GM21576 (cell line): Measurements from ENCODE around the gene PAX9.
A peak's percentile ranks its signal among the peaks of the same experiment; 100 is the strongest.

Source experiments
- ATAC-seq: cut with Tn5 transposase; IDR thresholded peaks from one replicate; pipeline ENCODE4 v1.9.1; 2021; ENCODE audit warnings: mild to moderate bottlenecking, moderate library complexity; ENCODE audit not compliant: unreplicated experiment

Gene PAX9

DNA sequence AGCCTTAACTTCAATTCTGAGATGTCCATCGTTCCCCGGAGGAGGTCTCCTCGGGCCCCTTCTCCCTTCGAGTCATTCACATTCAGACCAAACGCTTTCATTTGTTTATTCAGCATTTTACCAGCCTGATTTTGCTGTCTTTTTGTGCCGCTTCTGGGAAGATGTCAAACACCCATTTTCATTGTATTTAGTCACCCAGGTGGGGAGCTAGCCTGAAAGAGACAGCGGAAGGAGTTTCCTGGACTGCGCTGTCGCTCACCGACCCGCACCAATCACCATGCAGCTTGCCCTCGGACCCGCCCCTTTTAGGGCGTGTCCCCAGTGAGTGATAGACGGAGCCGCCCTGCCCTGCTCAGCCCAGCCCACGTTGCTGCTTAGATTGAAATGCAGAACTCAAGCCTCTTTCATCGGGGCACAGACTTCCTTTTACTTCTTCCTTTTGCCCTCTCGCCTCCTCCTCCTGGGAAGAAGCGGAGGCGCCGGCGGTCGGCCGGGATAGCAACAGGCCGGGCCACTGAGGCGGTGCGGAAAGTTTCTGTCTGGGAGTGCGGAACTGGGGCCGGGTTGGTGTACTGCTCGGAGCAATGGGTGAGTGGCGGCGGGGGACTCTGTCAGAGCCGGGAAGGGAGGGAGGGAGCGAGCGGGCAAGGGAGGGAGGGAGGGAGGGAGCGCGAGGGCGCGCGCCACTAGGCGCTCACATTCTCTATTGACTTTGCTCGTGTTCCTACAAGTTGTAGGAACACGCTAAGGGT, at the start of gene PAX9:
Gene PAX9, plus strand, starts transcription at position 355 of the 752 bp plus-strand sequence. Its CDS starts 230 bp downstream, at position 585.
- ATAC-seq, result peak; percentile 66

DNA sequence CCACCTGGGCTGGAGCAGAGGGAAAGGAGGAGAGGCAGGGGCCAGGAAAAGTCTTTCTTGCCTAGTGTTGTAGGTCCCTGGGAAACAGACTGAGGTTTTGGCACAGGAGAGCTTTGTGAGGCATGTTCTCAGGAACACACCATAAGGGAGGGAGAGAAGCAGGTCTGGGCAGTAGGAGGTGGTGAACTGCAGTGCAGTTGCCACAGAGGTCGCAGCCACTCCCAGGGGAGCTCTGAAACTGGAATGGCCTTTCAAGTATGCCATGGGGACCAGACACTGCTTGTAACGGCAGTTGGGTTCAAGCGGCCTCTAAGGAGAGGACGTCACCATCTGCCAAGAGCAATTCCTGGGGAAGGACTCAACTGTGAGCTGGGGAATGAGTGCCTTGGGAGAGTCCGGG, 43.8 kb upstream of the PAX9 start:
- ATAC-seq, result no peak

DNA sequence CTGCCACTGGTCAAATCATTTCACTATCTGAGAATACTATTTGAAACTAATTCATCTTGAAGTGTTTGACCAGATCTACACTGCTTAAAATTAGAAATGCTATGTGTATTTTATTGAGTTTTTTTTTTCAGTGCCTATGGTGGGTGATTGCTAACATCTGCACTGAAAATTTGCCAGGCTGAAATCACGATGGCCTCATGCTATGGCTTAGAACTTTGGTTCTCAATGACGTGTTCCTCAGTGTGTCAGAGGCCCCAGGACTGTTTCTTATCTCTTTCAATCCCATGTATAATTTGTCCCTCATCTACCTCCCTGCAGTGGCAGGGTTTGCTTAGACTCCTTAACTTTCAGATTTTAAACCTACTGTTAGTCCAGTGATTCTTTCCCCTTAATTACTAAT, 43.0 kb upstream of the PAX9 start:
- ATAC-seq, result no peak

DNA sequence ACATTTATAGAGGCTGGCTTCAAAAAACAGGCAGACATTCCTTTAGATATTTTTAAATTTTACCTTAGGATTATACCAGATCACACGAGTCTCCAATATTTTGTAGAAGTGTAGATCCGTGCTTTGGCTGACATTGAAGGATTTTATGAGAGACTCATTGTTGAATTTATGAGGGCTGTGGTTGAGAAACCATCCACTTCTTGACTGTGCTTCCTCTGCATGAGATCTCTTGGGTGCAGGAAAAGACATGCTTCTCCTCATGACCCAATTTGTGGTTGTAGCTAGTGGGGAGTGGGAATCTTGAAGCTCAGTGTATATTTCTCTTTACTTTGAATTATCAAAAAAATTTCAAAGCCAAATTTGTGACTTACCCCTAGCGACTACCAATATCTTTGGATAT, 42.5 kb upstream of the PAX9 start:
- no peak for ATAC-seq

DNA sequence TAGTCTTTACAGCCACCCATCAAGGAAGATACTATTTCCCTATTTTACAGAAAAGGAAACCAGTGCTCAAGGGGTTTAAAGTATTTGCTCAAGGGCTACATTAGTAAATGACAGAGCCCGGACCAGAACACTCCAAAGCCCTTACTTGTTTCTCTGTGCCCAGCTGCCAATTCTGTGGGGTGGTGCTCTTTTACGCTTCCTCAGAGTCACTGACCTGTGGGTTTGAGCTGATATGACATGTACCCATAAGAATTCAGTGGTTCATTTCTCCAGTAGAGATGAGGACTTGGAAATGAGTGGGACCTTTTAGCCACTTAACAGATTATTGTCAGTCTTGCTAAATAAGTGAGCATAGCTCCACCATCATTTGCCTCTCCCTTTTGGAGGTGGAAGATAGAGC, 41.8 kb upstream of the PAX9 start:
- no peak for ATAC-seq

DNA sequence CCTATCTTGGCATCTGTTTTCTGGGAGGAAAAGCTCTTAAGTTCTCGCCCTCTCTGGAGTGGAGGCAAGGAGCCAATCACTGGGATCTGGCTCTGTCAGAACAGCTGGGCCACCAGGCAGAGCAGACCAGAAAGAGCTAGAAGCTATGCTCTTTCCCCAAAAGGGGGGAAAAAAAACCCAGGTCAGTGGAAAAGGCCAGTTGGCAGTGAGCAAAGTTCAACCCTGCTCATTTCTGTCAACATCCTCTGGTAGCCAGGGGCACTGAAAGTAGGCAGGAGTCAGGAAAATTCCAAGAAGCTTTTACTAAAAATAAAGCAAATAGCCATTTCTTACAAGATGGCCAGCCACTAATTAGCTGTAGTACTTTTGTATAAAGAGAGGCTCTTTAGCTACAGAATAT, 36.6 kb upstream of the PAX9 start:
- no peak for ATAC-seq

DNA sequence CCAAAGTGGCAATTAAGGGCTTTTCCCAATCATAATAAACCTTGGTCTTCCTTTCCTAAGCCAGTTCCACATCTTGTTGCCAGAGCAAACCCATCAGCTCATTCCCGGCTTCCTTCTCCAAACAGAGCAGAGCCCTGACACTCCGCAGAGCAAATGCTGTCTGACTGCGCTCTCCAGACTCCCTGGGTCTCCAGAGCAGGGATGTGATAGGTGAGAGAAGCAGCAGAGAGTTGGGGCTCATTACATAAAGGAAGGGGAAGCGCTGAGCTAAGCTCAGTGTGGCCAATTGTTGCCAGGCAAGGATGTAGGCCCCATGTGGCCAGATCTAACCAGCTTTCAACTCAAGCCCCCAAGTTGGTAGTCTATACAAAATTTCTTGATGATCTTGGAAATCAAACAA, 36.2 kb upstream of the PAX9 start:
- ATAC-seq, result no peak

DNA sequence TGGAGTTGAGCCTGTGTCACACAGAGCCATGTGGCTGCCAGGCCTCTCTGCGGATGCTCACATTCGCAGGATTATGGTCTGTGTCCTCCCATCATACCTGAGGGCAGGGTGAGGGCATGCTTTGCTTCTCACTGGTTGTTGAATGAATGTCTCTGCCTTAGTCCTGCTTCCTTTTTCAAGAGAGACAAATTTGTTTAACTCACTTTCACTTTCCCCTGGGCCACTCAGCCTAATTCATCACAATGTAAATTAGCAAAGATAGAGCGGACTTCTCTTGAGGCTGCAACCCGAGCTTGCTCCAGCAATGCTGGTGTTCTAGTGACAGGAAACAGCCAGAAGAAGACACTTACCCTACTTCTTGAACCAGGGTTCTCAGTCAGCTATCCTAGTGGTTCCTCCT, 35.5 kb upstream of the PAX9 start:
- no peak for ATAC-seq

DNA sequence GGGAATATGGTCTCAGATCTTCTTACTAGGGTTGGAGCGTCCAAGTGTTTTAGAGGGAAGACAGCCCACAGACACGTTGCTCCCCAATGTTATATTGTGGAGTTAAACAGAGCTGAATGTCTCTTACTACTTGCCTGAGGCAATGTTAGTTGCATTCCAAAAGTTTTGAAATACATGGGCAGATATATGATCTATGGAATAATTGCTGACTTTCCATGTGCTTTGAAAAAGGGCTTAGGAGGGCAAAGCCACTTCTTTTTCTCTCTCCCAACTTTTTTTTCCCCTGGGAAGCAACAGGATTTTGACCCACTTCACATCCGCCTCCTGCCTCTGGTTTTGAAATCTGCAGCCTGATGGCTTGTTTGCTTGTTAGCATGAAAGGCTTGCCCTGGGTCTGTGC, 33.7 kb upstream of the PAX9 start:
- ATAC-seq, result no peak

DNA sequence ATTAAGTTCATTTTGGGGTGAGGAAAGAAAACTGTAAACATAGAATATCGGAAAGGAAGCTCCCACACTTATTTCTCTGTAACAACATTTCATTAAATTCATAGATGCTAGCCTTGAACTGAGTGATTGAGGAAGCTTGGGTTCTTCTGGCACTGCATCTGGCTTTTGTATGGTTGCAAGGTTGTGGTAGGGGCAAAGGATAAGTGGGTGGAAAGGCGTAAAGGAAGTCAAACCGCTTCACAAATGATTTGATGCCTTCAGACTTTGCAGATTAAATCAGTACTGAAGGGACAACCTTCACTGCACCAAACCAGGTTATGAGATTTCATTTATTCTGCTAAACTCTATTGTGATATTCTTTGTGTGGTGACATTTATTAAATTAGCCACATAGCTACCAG, 28.1 kb upstream of the PAX9 start:
- ATAC-seq, result no peak

DNA sequence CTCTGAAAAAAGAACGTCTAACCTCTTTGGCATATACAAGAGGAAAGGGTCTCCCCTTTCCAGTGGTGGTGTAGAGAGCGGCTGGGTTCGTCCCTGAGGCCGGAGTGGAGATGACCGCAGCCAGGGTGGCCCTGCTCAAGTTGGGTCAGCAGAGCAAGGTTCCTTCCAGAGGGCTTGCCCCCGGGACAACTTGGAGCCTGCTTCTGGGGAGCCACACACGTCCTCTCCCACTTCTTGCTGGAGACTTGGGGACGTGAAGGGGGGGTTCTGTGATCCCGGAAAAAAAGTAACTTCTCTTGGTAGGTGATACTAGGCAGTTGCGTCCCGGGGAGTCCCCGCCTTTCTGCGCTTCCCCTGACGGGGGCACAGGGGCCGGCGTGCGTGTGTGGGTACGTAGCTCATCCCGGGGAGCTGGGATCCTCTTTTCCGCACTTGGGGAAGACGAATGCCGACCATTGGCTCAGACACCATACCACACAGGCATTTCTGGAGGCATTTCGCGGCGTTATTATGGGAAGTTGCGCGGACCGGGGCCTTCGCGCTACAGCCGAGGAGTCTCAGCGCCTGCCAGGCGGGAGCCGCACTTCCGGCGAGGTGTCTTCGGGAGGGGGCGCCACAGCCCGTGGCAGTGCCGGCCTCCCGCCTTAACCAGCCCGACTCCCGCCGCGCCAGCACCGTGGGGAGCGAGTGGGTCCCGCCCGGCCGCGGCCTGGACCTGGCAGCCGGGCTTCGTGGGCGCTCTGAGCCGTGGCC, 14.8 kb upstream of the PAX9 start:
- no peak for ATAC-seq

DNA sequence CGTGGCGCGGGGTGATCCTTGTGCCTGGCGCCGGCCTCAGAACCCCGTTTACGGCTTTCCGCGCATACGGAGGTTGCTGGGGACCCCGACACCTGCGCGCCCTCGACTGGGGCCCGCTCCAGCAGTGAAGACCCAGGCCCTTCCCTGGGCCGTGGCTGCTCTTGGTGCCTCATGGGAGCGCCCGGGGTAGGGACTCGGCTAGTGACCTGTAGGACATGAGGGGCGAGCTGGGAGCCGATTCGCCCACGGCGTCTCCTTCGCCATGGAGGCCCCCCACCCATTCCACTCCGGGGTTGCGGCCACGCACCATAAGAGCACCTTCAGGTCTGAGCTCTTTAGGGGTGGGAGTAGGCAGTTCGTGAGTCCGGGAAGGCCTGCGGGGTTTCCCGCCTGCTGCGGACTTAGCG, 14.2 kb upstream of the PAX9 start:
- no peak for ATAC-seq

DNA sequence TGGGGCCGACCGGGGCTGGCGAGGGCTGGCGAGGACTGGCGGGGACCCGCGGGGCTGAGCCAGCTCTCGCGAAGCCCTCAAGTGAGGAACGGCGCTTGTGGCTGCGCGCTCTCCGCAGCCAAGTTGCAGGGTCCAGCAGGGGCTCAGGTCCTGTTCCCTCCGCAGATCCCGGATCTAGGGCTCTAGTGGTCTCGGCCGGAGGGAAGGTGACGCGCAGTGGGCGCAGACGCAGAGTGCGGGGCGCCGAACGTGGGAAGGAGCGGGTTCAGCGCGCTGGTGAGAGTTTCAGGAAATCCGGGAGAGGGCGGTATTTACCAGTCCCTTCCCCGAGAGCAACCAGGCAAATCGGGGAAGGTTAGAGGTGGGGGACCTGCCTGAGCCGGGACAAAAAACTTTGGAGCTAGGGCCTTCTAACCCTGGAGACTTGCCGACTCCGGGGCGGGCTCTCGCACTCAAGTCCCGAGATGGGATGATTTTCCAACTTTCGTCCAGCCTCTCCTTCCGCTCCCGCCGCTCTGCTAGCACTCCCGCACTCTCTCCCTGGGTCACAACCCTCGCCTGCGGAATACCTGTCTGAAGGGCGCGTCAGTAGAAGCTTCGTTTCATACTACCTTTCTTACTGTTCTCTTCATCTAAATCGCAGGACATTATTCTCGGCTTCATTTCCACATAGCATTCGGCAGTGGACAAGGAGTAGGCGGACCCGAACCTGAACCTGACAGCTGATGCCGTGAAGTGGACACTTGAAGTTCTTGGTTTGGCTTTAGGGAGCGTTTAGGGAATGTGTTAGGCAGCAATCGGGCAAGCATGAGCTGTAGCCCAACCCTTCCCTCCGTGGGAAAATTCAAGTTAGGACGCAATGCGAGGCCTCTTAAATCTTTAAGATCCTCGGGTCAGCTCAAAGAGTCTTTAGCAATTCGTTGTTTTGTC, 13.6 kb upstream of the PAX9 start:
- no peak for ATAC-seq

DNA sequence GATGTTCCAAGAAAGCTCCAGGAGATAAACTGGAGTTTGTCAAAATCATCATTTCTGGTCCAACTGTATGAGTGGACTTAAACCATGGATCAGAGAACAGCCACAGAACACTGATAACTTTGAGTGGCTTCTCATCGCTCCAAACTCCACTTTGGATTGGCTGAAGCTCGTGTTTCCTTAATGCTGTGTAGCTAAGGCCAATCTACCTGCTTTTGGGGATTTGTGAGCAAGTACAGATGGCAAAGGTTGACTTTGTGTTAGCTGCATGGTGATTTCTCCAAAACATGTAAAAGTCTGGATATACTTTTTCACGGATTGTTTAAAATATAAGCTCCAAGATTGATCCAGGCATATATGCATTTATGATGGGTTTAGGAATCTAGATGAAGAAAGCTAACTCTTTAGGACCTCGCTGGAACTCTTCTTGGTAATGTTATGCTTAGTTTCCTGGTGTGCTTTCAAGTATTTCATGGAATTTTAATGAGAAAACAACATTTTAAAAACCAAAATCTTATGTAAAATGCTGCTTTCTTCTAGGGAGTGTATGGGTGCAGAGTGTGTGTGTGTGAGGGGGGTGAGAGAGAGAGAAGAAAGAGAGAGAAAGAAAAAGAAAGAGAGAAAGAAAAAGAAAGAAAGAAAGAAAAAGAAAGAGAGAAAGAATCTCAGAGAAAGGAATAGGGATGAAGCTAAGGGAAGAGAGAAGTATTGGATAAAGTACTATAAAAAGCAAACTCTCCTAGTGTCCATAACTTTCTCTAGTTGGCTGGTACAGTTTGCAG, 11.6 kb upstream of the PAX9 start:
- no peak for ATAC-seq

DNA sequence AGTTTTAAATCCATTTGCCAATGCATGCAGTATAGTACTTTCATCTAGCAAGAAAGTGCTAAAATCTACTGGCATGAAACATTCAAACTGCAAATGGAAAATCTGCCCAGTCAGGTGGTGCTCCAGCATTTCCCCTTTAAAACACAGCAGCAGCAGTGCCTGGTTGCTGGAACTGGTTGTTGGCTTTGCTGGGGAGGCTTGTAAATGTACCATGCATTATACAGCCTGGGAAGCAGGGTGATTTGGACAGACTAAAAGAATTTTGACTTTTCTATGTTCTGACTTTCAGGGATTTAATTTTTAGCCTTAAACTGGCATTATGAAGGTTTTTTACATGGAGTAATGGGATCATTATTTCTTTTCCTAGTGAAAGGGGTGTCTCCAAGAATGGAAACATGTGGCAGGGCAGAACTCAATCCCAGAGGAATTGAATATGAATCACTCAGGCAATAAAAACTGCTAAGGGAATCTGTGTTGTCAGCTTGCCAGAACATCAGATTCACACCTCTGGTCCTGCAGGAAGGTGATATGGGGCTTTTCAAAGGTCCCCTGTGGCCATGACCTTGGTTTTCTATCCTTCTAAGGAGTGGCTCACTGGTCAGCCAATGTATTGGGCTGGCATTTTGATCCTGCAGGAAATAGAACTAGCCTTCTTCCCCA, 9.0 kb upstream of the PAX9 start:
- ATAC-seq, result no peak

DNA sequence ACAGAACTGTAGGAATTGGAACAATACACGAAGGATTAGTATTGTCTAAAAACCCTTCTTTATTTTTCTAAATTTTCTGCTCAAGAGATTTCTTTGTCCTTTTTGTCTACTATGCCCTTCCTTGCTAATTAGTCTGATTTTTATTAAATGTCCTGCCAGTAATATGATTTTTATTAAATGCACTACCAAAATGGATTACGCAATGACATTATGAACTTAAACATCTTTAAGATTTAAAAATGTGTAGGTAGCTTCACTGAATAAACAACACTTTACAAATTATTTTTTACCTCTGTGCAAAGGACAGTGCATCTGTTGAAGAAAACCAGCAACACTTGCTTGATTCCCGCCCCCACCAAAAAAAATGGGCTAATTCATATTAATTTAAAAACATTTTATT, 8.2 kb upstream of the PAX9 start:
- no peak for ATAC-seq

DNA sequence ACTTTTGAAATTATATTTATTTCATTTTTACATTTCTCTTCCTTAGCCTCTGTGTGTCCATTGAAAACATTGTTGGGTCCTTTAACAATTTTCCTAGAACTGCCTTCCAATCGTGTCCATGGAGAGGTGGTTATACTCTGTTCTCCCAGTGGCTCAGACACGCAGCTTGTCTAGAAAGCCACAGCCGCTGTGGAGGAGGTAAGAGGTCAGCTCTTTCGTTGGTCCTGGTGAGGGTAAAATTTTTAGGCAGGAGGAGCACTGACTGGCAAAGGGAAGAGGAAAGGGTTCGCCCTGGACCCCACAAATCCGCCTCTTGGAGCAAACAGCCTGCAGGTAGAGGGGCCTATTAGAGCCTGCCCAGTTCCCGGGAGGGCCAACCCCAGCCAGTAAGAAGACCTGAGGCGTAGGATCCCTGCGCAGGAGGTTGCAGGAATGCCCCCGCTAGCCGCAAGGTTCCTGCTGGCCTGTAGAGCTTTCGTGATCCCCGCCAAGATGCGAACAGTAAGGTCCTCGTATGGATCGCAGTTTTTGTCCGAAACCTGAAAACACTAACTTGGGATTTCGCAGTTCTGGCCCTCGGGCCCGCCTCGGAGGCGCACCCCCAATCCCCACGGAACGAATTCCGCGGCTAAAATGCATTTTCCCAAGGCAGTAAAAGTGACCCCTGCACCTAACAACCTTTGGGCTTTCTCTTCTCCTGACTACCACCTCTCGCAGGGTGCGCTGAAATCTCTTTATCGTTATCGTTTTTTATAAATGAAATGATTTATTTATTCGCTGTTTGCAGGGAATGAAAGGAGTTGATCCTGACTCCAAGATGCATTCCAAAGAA, 7.5 kb upstream of the PAX9 start:
- ATAC-seq, result no peak

DNA sequence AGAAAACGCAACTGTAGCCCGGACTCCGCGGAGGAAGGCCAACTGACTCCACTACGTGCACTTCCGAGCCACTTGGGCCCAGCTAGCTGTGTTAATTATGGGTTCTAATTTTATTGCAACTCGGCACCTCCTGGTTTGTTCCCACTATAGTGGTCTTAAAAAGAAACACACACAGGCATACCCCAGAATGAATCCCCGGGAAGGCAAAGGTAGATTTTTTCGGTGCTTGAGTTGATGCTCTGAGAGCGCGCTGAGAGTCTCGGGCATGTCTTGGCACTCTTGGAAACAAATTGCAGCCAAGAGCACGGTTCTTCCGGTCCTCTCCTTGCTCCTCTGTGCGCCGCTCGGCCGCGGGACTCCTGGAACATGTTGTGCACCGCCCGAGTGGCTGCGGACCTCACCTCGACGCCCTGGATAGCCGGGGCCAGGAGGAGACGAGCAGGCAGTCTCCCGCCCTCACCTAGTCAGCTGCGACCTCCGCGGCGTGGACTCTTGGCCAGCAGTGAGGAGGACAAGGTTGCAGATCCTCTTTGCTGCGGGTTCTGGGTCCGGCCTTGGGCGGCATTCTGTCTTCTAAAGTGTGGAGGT, 6.8 kb upstream of the PAX9 start:
- no peak for ATAC-seq

DNA sequence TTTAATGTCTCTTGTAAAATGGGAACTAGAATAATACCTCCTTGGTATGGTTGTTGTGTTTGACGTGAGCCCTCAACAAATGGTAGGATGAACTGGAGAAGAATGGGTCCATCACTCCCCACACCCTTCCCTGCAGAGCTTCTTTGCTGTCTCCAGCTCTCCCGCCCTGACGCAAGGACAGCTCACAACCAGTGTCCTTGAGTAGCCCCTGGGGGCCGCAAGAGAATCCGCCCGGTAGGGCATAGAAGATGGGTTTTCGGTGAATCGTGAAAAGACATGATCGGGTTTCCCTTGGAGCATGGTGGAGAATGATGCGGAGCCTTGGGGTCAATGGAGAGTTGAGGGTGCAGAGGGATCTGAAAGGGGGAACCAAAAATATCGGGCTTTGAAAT, 6.1 kb upstream of the PAX9 start:
- ATAC-seq, result no peak
